K562 (cell line): ENCODE data around the gene UBAC2. TPM values are rescaled to one million over a fixed set of nuclear protein-coding genes. Genes with fewer than 3 reads are reported as not detected.
A peak's percentile ranks its signal among the peaks of the same experiment; 100 is the strongest.

Source experiments
- ATAC-seq: fragments of 200-7000 bp; cut with Tn5 transposase; 3 replicates; pipeline ENCODE4 v1.9.1; 2020; ENCODE audit warnings: moderate library complexity
- BruUV-seq: library from RNA; stranded (reverse); fragments of 400-500 nt; replicated peaks from 2 replicates; lab custom pipeline; 2021; lab: Mats Ljungman, UMichigan
- CTCF ChIA-PET: fragments of 300-600 bp; formaldehyde crosslinking; extraction: SDS; loops from one replicate; lab custom pipeline; 2021; ENCODE audit warnings: low intra/inter-chr PET ratio; lab: Yijun Ruan, JAX
- POLR2A ChIA-PET: fragments of 300-600, 350-650 bp; sonication (Branson Sonifier 250); formaldehyde crosslinking; extraction: SDS; loops from one replicate; lab custom pipeline; 2021; ENCODE audit warnings: antibody characterized with exemption, inconsistent platforms; lab: Yijun Ruan, JAX
- DNase-seq, 4 experiments: peaks; one replicate each; pipeline versions ENCODE4 v3.0.0 to v3.0.0-alpha.2; 2011 to 2018; ENCODE audit warnings: low spot score in 3 of 4, mixed read lengths in 3 of 4; ENCODE audit errors: extremely low read depth in 1 of 4
- FAIRE-seq: peaks from 2 replicates; lab custom pipeline; 2011; peaks lifted over from hg19 to GRCh38; lab: Jason Lieb, UNC
- H2AFZ ChIP-seq: 2 replicates; pipeline ENCODE4 v1.6.0; 2011; ENCODE audit warnings: low read depth, low read length, control low read depth, inconsistent platforms
- H3K27ac ChIP-seq: fragments of 200-600 bp; 3 replicates; pipeline ENCODE4 v1.8.0; 2011; ENCODE audit warnings: low read depth, mild to moderate bottlenecking, control low read depth, inconsistent platforms, low read length, moderate library complexity, mixed read lengths; ENCODE audit errors: extremely low read depth
- H3K27me3 ChIP-seq, 2 experiments: fragments of 300-600 bp in 1 of 2; 2 replicates in 1 of 2; 3 replicates in 1 of 2; pipeline versions ENCODE4 v1.6.0 to v1.8.0; 2011; ENCODE audit warnings: inconsistent platforms in 2 of 2, low read length in 2 of 2, mild to moderate bottlenecking in 1 of 2, mixed read lengths in 1 of 2, moderate library complexity in 1 of 2; ENCODE audit not compliant: control insufficient read depth in 2 of 2, insufficient read depth in 2 of 2
- H3K36me3 ChIP-seq: fragments of 300-600 bp; 3 replicates; pipeline ENCODE4 v1.8.0; 2011; ENCODE audit warnings: mild to moderate bottlenecking, low read length, inconsistent platforms; ENCODE audit not compliant: control insufficient read depth, insufficient read depth
- H3K4me1 ChIP-seq, 2 experiments: fragments of 200-600 bp in 1 of 2; replicated peaks in 1 of 2; 2 replicates in 1 of 2; 3 replicates in 1 of 2; pipeline versions ENCODE4 v1.5.1 to v1.8.0; 2011; ENCODE audit warnings: inconsistent platforms in 2 of 2, low read length in 2 of 2, mild to moderate bottlenecking in 1 of 2, mixed read lengths in 1 of 2, moderate library complexity in 1 of 2; ENCODE audit not compliant: control insufficient read depth in 2 of 2, insufficient read depth in 2 of 2
- H3K4me2 ChIP-seq: 2 replicates; pipeline ENCODE4 v1.6.1; 2011; ENCODE audit warnings: low read length, control low read depth, inconsistent platforms, mixed read lengths; ENCODE audit not compliant: insufficient read depth
- H3K4me3 ChIP-seq: fragments of 200-600 bp; sonication (generic), shearing (Covaris generic); 2 replicates; pipeline ENCODE4 v1.5.1; 2016; ENCODE audit warnings: control low read depth, inconsistent platforms
- H3K79me2 ChIP-seq: fragments of 200-600 bp; 3 replicates; pipeline ENCODE4 v1.8.0; 2011; ENCODE audit warnings: low read length, inconsistent platforms; ENCODE audit not compliant: control insufficient read depth, insufficient read depth
- H3K9ac ChIP-seq, 2 experiments: 2 replicates each; pipeline versions ENCODE4 v1.6.0 to v1.6.1; 2011; ENCODE audit warnings: low read depth in 2 of 2, low read length in 2 of 2, control low read depth in 1 of 2, inconsistent platforms in 1 of 2, mild to moderate bottlenecking in 1 of 2, mixed read lengths in 1 of 2; ENCODE audit not compliant: insufficient read depth in 1 of 2
- H3K9me1 ChIP-seq: one replicate; pipeline ENCODE4 v1.6.0; 2011; ENCODE audit warnings: inconsistent platforms, mild to moderate bottlenecking, low read length, moderate library complexity; ENCODE audit not compliant: control insufficient read depth, insufficient read depth
- H3K9me3 ChIP-seq: replicated peaks from 2 replicates; pipeline ENCODE4 v1.5.1; 2011; ENCODE audit warnings: low read depth, low read length, inconsistent platforms; ENCODE audit not compliant: control insufficient read depth, insufficient read depth
- H4K20me1 ChIP-seq: replicated peaks from 2 replicates; pipeline ENCODE4 v1.6.1; 2011; ENCODE audit warnings: low read length, inconsistent platforms, mixed read lengths; ENCODE audit not compliant: control insufficient read depth, insufficient read depth
- CBX1 ChIP-seq: sonication (generic); IDR thresholded peaks from 2 replicates; pipeline ENCODE4 v1.6.1; 2016; ENCODE audit warnings: antibody characterized with exemption, low read depth, mild to moderate bottlenecking
- CREM ChIP-seq: IDR thresholded peaks from 2 replicates; pipeline ENCODE4 v1.6.1; 2014; ENCODE audit warnings: antibody characterized with exemption, low read depth
- CXXC5 ChIP-seq: fragments of 250-450 bp; sonication (Bioruptor Pico); IDR thresholded peaks from 2 replicates; pipeline ENCODE4 v1.8.0; 2022; ENCODE audit warnings: inconsistent platforms, mild to moderate bottlenecking, moderate library complexity
- DPF2 ChIP-seq: fragments of 450-650 bp; IDR thresholded peaks from 2 replicates; pipeline ENCODE4 v1.6.1; 2016
- ETV1 ChIP-seq: fragments of 450-650 bp; conservative IDR thresholded peaks from 2 replicates; pipeline ENCODE4 v1.6.1; 2016; ENCODE audit warnings: missing genetic modification characterization, control low read depth, low read depth, missing compliant biosample characterization
- KDM1A ChIP-seq, 2 experiments: fragments of 450-650 bp; IDR thresholded peaks; 2 replicates each; pipeline ENCODE4 v1.6.1; 2016; ENCODE audit warnings: mild to moderate bottlenecking in 2 of 2
- L3MBTL2 ChIP-seq: fragments of 450-650 bp; IDR thresholded peaks from 2 replicates; pipeline ENCODE4 v1.6.1; 2016; ENCODE audit warnings: mild to moderate bottlenecking, moderate library complexity
- NR2C2 ChIP-seq, 2 experiments: fragments of 200-800 bp in 1 of 2; sonication (Bioruptor generic) in 1 of 2; sonication (generic) in 1 of 2; formaldehyde crosslinking in 1 of 2; IDR thresholded peaks; 2 replicates each; pipeline versions ENCODE4 v1.6.1 to v1.8.0; 2016 to 2022; ENCODE audit warnings: mild to moderate bottlenecking in 1 of 2, missing compliant biosample characterization in 1 of 2, missing genetic modification characterization in 1 of 2, missing genetic modification reagents in 1 of 2
- SMAD1 ChIP-seq: fragments of 150-350 bp; IDR thresholded peaks from 2 replicates; pipeline ENCODE4 v1.6.1; 2014; ENCODE audit warnings: low read length, low read depth; ENCODE audit not compliant: partially characterized antibody
- SMARCE1 ChIP-seq: fragments of 450-650 bp; IDR thresholded peaks from 2 replicates; pipeline ENCODE4 v1.7.1; 2016; ENCODE audit warnings: mild to moderate bottlenecking
- TRIM24 ChIP-seq, 2 experiments: fragments of 450-650 bp; IDR thresholded peaks; 2 replicates each; pipeline ENCODE4 v1.6.1; 2016
- ZNF57 ChIP-seq: fragments of 450-650 bp; formaldehyde crosslinking; IDR thresholded peaks from 2 replicates; pipeline ENCODE4 v1.4.0; 2020; ENCODE audit warnings: mild to moderate bottlenecking, moderate library complexity
- WGBS: fragments of 100-300 bp; shearing (Covaris generic); methylation state at CpG from one replicate; pipeline ENCODE4 v1.1.6; 2016; ENCODE audit warnings: low coverage, mixed read lengths; ENCODE audit not compliant: insufficient coverage; ENCODE audit errors: missing lambda C conversion rate; 5-methylcytosine and 5-hydroxymethylcytosine counted together
- in situ Hi-C: fragments of 300-500 bp; cut with MboI; formaldehyde crosslinking; loops from 4 replicates; pipeline ENCODE4 v1.15.0; 2018; ENCODE audit warnings: inconsistent platforms, mixed read lengths
- intact Hi-C: fragments of 100-400 bp; cut with micrococcal nuclease; formaldehyde crosslinking; loops from 2 replicates; pipeline ENCODE4 v1.14.2; 2022
- polyA plus RNA-seq, 8 experiments: library from polyadenylated mRNA; depleted of rRNA in 4 of 8; stranded (reverse) in 5 of 8; unstranded in 3 of 8; fragments of >200 nt; fragmentation: Nextera tagmentation in 2 of 8; fragmentation: Illumina TruSeq in 1 of 8; extraction: Ambion mirVana in 2 of 8; extraction: Trizol in 1 of 8; gene quantifications; 2 replicates each; pipeline versions ENCODE4 v1.2.1 to v1.2.3, GENCODE V29; 2011 to 2014; ENCODE audit warnings: inconsistent platforms in 1 of 8, missing spikeins in 1 of 8
- total RNA-seq, 7 experiments: library from RNA; depleted of rRNA in 6 of 7; stranded (reverse); fragments of >200 nt in 6 of 7; fragmentation: Illumina TruSeq in 2 of 7; extraction: Trizol in 2 of 7; gene quantifications; 2 replicates each; pipeline versions ENCODE4 v1.2.1 to v1.2.3, GENCODE V29; 2011 to 2021; ENCODE audit warnings: low replicate concordance in 1 of 7
- TF ChIP-seq, protein P1 (sequence below), 2 experiments: fragments of 450-650 bp; conservative IDR thresholded peaks; 2 replicates each; pipeline ENCODE4 v1.6.1; 2017; ENCODE audit warnings: mild to moderate bottlenecking in 2 of 2, moderate library complexity in 2 of 2
- TF ChIP-seq, protein P2 (sequence below), 2 experiments: fragments of 250-450 bp in 1 of 2; fragments of 450-650 bp in 1 of 2; sonication (Bioruptor Pico) in 1 of 2; IDR thresholded peaks; 2 replicates each; pipeline versions ENCODE4 v1.6.1 to v1.8.0; 2016 to 2021; ENCODE audit warnings: mild to moderate bottlenecking in 2 of 2, moderate library complexity in 2 of 2, missing compliant biosample characterization in 1 of 2, missing genetic modification characterization in 1 of 2
- TF ChIP-seq, protein P3 (sequence below): fragments of 200-800 bp; sonication (Bioruptor generic); IDR thresholded peaks from 2 replicates; pipeline ENCODE4 v1.6.1; 2016; ENCODE audit warnings: missing genetic modification characterization, missing compliant biosample characterization

Gene UBAC2
- total and polyA plus RNA-seq, 9 of the 15 experiments (the other 6 are each of a cell fraction or from before 2014, with no cell fraction given): 6.0 to 84.1 (median 32.3) TPM

DNA sequence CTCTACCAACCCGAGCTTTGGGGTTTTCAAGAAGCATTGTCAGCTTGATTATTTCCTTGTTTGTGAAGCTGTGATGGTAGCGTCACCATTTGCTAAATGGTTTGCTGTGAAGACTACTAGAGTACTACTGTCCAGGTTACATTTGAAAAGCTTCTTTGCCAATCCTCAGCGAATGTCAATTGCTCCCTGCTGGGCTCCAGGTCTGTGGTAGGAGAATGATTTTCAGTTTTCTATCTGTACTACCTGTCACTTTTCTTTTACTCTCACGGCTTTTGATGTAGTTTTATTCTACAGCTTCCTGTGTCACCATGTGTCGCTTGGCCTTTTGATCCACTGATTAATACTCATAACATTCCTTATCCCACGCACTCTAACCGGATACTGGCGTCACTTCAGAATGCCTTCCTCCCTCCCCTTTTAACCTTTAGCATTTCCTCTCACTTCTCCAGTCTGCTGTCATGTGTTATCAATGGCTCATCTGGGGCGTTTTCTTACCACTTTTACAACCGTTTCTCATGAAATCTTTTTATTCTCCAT lies 114.1 kb downstream of the UBAC2 start:
- H3K79me2 ChIP-seq: peaks cover 8% of the 10 kb centered on the region; the same call in 2 of the 3 replicates
- H3K4me3 ChIP-seq: no peak overlapping the region
- 4% methylated on average over 10 of the region's 10 CpGs for WGBS
- H3K27me3 ChIP-seq: no peaks in the 10 kb centered on the region
- ChIA-PET CTCF (no interaction called here), POLR2A (interaction anchor here (1.1 to 1.7 kb wide), 2 partner anchors 9 to 10 kb away, joined by 4 to 10 read pairs; no protein-coding TSS in a partner anchor)
- peak overlapping the region; percentile 28; the same call in 1 of the 2 replicates for H2AFZ ChIP-seq
- H3K9me3 ChIP-seq: no peaks in the 10 kb centered on the region
- intact Hi-C loops (no loop called here), in situ Hi-C loops (no loop called here)
- DNase-seq (peak; percentile 18 to 79 (median 50)), FAIRE-seq (peak; percentile 58), ATAC-seq (peak; percentile 68)
- H3K36me3 ChIP-seq: peaks cover 18% of the 10 kb centered on the region
- peak overlapping the region in 1 of 2 experiments; percentile 39; a peak in 2 of 4 replicates for H3K9ac ChIP-seq
- peaks cover 10 to 32% of the 10 kb centered on the region in 2 experiments for H3K4me1 ChIP-seq
- peak overlapping the region; percentile 66 for H3K27ac ChIP-seq
- H3K9me1 ChIP-seq: no peaks in the 10 kb centered on the region
- H4K20me1 ChIP-seq: no peaks in the 10 kb centered on the region
- no TSS peak for BruUV-seq
- H3K4me2 ChIP-seq: peak overlapping the region; percentile 49
- TF ChIP-seq, protein P1, sequence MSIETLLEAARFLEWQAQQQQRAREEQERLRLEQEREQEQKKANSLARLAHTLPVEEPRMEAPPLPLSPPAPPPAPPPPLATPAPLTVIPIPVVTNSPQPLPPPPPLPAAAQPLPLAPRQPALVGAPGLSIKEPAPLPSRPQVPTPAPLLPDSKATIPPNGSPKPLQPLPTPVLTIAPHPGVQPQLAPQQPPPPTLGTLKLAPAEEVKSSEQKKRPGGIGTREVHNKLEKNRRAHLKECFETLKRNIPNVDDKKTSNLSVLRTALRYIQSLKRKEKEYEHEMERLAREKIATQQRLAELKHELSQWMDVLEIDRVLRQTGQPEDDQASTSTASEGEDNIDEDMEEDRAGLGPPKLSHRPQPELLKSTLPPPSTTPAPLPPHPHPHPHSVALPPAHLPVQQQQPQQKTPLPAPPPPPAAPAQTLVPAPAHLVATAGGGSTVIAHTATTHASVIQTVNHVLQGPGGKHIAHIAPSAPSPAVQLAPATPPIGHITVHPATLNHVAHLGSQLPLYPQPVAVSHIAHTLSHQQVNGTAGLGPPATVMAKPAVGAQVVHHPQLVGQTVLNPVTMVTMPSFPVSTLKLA (conservative IDR thresholded peaks at IDR 0.05): peak in 1 of 2 experiments; percentile 26; a peak in 1 of 4 replicates
- TF ChIP-seq, protein P2, sequence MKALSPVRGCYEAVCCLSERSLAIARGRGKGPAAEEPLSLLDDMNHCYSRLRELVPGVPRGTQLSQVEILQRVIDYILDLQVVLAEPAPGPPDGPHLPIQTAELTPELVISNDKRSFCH (CRISPR knock-in tag; IDR thresholded peaks at IDR 0.05): no peak
- TF ChIP-seq, protein P2 (tag; IDR thresholded peaks at IDR 0.05): peak; percentile 69; the same call in 1 of the 2 replicates
- TF ChIP-seq CXXC5 (CRISPR knock-in tag) (peak; percentile 39; the same call in 1 of the 2 replicates), ZNF57 (CRISPR knock-in tag) (no peak), SMAD1 (no peak), SMARCE1 (peak; percentile 62; the same call in 1 of the 2 replicates), L3MBTL2 (peak; percentile 37; the same call in 1 of the 2 replicates), CBX1 (no peak), DPF2 (peak; percentile 77), NR2C2 (CRISPR knock-in tag; IDR thresholded peaks at IDR 0.05) (no peak), NR2C2 (tag; IDR thresholded peaks at IDR 0.05) (peak; percentile 84), KDM1A (IDR thresholded peaks at IDR 0.05) (peak in 1 of 2 experiments; percentile 47; a peak in 1 of 4 replicates), ETV1 (tag) (peak; percentile 73), CREM (peak; percentile 71), TRIM24 (IDR thresholded peaks at IDR 0.05) (0 out of 4 replicates have a peak, but pooled peaks of 1 of the 2 experiments have one; percentile 31)
- TF ChIP-seq, protein P3, sequence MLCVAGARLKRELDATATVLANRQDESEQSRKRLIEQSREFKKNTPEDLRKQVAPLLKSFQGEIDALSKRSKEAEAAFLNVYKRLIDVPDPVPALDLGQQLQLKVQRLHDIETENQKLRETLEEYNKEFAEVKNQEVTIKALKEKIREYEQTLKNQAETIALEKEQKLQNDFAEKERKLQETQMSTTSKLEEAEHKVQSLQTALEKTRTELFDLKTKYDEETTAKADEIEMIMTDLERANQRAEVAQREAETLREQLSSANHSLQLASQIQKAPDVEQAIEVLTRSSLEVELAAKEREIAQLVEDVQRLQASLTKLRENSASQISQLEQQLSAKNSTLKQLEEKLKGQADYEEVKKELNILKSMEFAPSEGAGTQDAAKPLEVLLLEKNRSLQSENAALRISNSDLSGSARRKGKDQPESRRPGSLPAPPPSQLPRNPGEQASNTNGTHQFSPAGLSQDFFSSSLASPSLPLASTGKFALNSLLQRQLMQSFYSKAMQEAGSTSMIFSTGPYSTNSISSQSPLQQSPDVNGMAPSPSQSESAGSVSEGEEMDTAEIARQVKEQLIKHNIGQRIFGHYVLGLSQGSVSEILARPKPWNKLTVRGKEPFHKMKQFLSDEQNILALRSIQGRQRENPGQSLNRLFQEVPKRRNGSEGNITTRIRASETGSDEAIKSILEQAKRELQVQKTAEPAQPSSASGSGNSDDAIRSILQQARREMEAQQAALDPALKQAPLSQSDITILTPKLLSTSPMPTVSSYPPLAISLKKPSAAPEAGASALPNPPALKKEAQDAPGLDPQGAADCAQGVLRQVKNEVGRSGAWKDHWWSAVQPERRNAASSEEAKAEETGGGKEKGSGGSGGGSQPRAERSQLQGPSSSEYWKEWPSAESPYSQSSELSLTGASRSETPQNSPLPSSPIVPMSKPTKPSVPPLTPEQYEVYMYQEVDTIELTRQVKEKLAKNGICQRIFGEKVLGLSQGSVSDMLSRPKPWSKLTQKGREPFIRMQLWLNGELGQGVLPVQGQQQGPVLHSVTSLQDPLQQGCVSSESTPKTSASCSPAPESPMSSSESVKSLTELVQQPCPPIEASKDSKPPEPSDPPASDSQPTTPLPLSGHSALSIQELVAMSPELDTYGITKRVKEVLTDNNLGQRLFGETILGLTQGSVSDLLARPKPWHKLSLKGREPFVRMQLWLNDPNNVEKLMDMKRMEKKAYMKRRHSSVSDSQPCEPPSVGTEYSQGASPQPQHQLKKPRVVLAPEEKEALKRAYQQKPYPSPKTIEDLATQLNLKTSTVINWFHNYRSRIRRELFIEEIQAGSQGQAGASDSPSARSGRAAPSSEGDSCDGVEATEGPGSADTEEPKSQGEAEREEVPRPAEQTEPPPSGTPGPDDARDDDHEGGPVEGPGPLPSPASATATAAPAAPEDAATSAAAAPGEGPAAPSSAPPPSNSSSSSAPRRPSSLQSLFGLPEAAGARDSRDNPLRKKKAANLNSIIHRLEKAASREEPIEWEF (CRISPR knock-in tag): no peak
